Mammary epithelial cell (primary cell): ENCODE data around the gene MACROH2A1.

ENCODE experiments used
- CTCF ChIP-seq, 2 donors: IDR thresholded peaks in 1 of 2; conservative IDR thresholded peaks in 1 of 2; 2 replicates each; pipeline ENCODE4 v1.5.1; 2011 to 2012; ENCODE audit warnings: inconsistent platforms in 2 of 2, low read length in 2 of 2, mild to moderate bottlenecking in 2 of 2, control low read depth in 1 of 2, low read depth in 1 of 2; ENCODE audit not compliant: insufficient read depth in 1 of 2; ENCODE audit errors: extremely low read depth in 1 of 2
- EZH2 ChIP-seq: IDR thresholded peaks from 2 replicates; pipeline ENCODE4 v1.6.1; 2012; ENCODE audit warnings: low read length, inconsistent platforms, borderline replicate concordance

- no peak for TF ChIP-seq CTCF (conservative IDR thresholded peaks at IDR 0.05 in 1 of 2, IDR thresholded peaks at IDR 0.05 in 1 of 2; ENCODE audit: extremely low read depth in 1 of 2, insufficient read depth in 1 of 2, low read depth in 1 of 2, low read length in 2 of 2)
- TF ChIP-seq EZH2, result no peak
Measured at GRCh38 chr5:135329066-135329912, 69.7 kb downstream of the MACROH2A1 start.
